GM12874 (cell line): ENCODE data around the gene LAD1.

Source experiments
- CTCF ChIP-seq: IDR thresholded peaks from 2 replicates; pipeline ENCODE4 v1.5.1; 2011; ENCODE audit warnings: low read depth, mild to moderate bottlenecking, control low read depth, low read length, moderate library complexity; ENCODE audit not compliant: insufficient read depth

Gene LAD1

GRCh38 chr1:201379733-201380242 is 19.3 kb downstream of the LAD1 start:
- TF ChIP-seq CTCF, result no peak

- TF ChIP-seq CTCF, result no peak
Observed at GRCh38 chr1:201378804-201379203, 20.3 kb downstream of the LAD1 start.

- no peak for TF ChIP-seq CTCF
Observed at GRCh38 chr1:201377611-201378092, 21.5 kb downstream of the LAD1 start, which contains the start of gene TNNT2. TSS of gene TNNT2 (minus strand) at chr1:201377680. CDS start at chr1:201373254, 4,426 bp downstream.

- TF ChIP-seq CTCF, result peak; percentile 88
Observed at GRCh38 chr1:201376464-201377374, 22.4 kb downstream of the LAD1 start.

GRCh38 chr1:201376107-201376463 is 23.0 kb downstream of the LAD1 start:
- TF ChIP-seq CTCF, result no peak

- no peak for TF ChIP-seq CTCF
Observed at GRCh38 chr1:201375169-201375568, 24.0 kb downstream of the LAD1 start.

GRCh38 chr1:201374364-201374763 is 24.8 kb downstream of the LAD1 start:
- TF ChIP-seq CTCF, result no peak
